Colonic mucosa (tissue), 4 donors: ENCODE measurements around the gene IFNL2. TPM values are rescaled to one million over a fixed set of nuclear protein-coding genes. Genes with fewer than 3 reads are reported as not detected.

ENCODE experiments used
- DNase-seq: peaks from one replicate; pipeline ENCODE4 v3.0.0-alpha.2; 2020
- H3K27ac ChIP-seq: fragments of 200-600 bp; one replicate; pipeline ENCODE4 v1.8.0; 2021
- H3K27me3 ChIP-seq: fragments of 200-600 bp; one replicate; pipeline ENCODE4 v1.8.0; 2021
- H3K36me3 ChIP-seq: fragments of 200-600 bp; one replicate; pipeline ENCODE4 v1.8.0; 2021
- H3K4me1 ChIP-seq: fragments of 200-600 bp; one replicate; pipeline ENCODE4 v1.8.0; 2021; ENCODE audit warnings: mild to moderate bottlenecking
- H3K4me3 ChIP-seq: fragments of 200-600 bp; one replicate; pipeline ENCODE4 v1.8.0; 2021
- H3K9ac ChIP-seq, 2 donors: one replicate each; pipeline ENCODE4 v1.7.0; 2013; ENCODE audit warnings: control low read depth in 2 of 2, low read depth in 2 of 2, low read length in 2 of 2
- H3K9me3 ChIP-seq: fragments of 200-600 bp; one replicate; pipeline ENCODE4 v1.8.0; 2021
- CTCF ChIP-seq: fragments of 200-600 bp; IDR thresholded peaks from one replicate; pipeline ENCODE4 v1.8.0; 2022; ENCODE audit warnings: antibody characterized with exemption, mild to moderate bottlenecking
- intact Hi-C: fragments of 100-400 bp; cut with DNase I; formaldehyde crosslinking; loops from one replicate; pipeline ENCODE4 v1.14.1; 2022
- total RNA-seq, 2 donors: library from RNA; stranded (reverse); fragmentation: NEBNext Ultra II Directional in 1 of 2; extraction: Animal tissue kit (Norgen Biotek cat#: 25700) in 1 of 2; gene quantifications; one replicate each; pipeline ENCODE4 v1.2.1, GENCODE V29; 2021
- donor health status: healthy.
- donor health status: DM: no; HTN: no; CAD: no.
- donor health status: DM: no; HTN: no; CAD: no.

Gene IFNL2
- total RNA-seq, 2 donors from 2014 or later = not detected

DNA sequence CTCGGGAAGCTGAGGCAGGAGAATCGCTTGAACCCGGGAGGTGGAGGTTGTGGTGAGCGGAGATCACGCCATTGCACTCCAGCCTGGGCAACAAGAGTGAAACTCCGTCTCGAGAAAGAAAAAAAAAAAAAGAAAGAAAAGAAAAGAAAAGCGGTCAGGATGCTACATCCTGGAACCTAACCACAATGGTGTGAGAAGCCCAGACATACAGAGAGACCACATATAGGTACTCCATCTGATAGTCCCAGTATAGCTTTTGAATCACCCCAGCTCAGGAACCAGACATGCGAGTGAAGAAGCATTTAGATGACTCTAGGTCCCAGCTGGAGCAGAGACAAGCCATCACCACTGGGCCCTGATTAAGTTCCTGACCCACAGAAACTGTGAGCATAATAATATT is 31.2 kb downstream of the IFNL2 start:
- Histone ChIP-seq H3K27ac (no peak overlapping the region), H3K9me3 (no peaks in the 10 kb centered on the region), H3K9ac (no peak overlapping the region), H3K36me3 (no peaks in the 10 kb centered on the region), H3K27me3 (no peaks in the 10 kb centered on the region), H3K4me1 (no peaks in the 10 kb centered on the region), H3K4me3 (no peak overlapping the region)
- no peak for TF ChIP-seq CTCF
- intact Hi-C loops = no loop called here
- no peak for DNase-seq

DNA sequence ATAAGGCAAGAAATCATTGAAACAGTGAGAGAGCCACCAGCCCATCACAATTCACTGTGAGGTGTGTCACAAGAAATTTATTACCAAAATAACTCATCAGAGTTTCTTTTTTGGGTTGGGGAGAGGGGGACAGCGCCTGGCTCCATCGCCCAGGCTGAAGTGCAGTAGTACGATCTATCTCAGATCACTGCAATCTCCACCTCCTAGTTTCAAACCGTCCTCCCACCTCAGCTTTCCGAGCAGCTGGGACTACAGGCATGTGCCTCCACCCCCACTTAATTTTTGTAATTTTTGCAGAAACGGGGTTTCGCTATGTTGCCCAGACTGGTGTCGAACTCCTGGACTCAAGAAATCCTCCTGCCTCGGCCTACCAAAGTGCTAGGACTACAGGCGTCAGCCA is 31.6 kb downstream of the IFNL2 start:
- H3K27ac ChIP-seq = no peak overlapping the region
- H3K4me1 ChIP-seq = no peaks in the 10 kb centered on the region
- no peak for TF ChIP-seq CTCF
- no peaks in the 10 kb centered on the region for H3K36me3 ChIP-seq
- H3K4me3 ChIP-seq = no peak overlapping the region
- intact Hi-C loops = no loop called here
- H3K9ac ChIP-seq = no peak overlapping the region
- no peaks in the 10 kb centered on the region for H3K27me3 ChIP-seq
- no peaks in the 10 kb centered on the region for H3K9me3 ChIP-seq
- no peak for DNase-seq

GRCh38 chr19:39301021-39301420 is 32.8 kb downstream of the IFNL2 start:
- Histone ChIP-seq H3K9ac (no peak overlapping the region), H3K27me3 (no peaks in the 10 kb centered on the region), H3K36me3 (no peaks in the 10 kb centered on the region), H3K9me3 (no peaks in the 10 kb centered on the region), H3K4me1 (no peaks in the 10 kb centered on the region), H3K4me3 (no peak overlapping the region), H3K27ac (no peak overlapping the region)
- no peak for TF ChIP-seq CTCF
- intact Hi-C loops = no loop called here
- no peak for DNase-seq

DNA sequence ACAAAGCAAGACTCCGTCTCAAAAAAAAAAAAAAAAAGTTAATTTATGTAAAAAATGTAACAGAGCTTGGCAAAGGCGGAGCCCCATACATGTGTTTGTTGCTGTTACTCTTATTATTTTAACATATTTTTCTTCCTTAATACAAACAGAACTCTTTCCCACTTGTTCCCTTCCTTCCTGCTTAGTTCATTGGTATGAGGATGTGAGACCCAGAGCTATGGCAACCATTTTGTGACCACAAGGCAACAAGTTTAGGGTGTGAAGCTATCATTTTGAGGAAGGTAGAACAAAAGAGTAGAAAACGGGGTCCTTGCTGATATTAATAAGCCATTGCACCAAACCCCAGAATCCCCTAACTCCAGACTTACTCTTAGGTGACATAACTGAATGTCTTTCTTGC is 33.4 kb downstream of the IFNL2 start:
- Histone ChIP-seq H3K4me3 (no peak overlapping the region), H3K9ac (no peak overlapping the region), H3K27me3 (no peaks in the 10 kb centered on the region), H3K9me3 (no peaks in the 10 kb centered on the region), H3K4me1 (no peaks in the 10 kb centered on the region), H3K27ac (no peak overlapping the region), H3K36me3 (no peaks in the 10 kb centered on the region)
- intact Hi-C loops = no loop called here
- no peak for DNase-seq
- no peak for TF ChIP-seq CTCF

- intact Hi-C loops = no loop called here
- DNase-seq = no peak
- H3K36me3 ChIP-seq = no peaks in the 10 kb centered on the region
- H3K4me3 ChIP-seq = no peak overlapping the region
- H3K9ac ChIP-seq = no peak overlapping the region
- no peaks in the 10 kb centered on the region for H3K9me3 ChIP-seq
- peaks cover 18% of the 10 kb centered on the region for H3K27me3 ChIP-seq
- TF ChIP-seq CTCF = no peak
- peaks cover 6% of the 10 kb centered on the region for H3K4me1 ChIP-seq
- no peak overlapping the region for H3K27ac ChIP-seq
These were observed 35.4 kb downstream of the IFNL2 start for GRCh38 chr19:39303373-39304184.
